Stimulated activated naive CD4-positive, alpha-beta T cell (primary cell): ENCODE results near the gene PPP1CB.
"Not testable (repeated sequence)": the region's sequence is repeated elsewhere in the genome, so short reads cannot be mapped to it uniquely, and the experiment has no call there.

Source experiments
- DNase-seq, 6 experiments: peaks; one replicate each; lab custom pipeline; 2025; lab: John Stamatoyannopoulos, UW

Gene PPP1CB

DNA sequence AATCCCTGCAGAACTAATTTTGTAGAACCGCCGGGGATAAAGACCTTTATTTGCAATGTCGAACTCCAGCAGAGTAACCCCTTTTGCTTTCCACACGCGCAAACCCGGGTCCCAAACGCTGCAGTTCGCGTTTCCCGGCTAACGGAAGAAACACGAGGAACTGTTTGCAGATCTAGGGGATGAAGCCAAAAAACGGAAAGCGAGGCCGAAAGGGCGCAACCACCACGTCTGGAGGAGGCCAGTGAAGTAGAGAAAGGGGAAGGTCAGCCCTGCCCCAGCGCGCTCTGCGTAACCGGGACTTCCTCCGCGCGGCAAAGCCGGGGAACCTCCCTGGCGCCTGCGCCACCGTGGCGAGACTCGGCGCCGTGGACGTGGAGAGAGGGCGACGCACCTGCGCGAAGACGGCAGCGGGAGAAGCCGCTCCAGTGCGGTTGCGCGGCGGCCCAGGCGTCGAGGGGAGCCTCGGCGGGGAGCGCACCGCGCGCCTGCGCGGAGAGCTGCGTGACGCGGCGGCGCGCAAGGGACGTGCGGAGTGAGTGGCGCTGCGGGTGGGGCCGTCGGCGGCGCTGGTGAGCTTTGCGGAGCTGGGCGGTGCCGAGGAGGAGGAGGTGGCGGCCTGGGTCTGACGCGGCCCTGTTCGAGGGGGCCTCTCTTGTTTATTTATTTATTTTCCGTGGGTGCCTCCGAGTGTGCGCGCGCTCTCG, at the start of gene PPP1CB:
TSS of gene PPP1CB (plus strand) at position 579 of the 704 bp plus-strand sequence. CDS start 295 bp downstream, outside the sequence.
- peak; percentile 91 to 98 (median 97) for DNase-seq

DNA sequence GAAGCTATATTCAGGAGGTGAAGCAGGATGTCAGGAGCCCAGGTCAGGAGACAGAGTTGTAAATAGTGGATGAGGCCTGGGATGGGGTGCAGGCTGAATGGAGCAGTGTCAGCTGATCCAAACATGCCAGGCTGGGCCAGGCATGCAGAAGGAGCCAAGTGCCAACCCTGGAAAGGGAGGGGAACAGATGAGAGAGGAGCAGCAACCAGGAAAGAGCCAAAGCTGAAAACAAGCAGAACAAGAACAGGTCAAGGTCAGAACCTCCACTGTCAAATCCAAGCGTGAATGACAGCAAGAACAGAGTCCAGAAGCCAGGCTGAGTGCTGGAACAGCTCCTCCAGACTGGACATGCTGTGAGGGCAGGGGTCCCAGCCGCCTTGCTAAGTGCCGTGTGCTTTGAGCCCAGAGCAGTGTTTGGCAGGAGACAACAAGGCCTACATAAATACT, 49.2 kb upstream of the PPP1CB start:
- no peak for DNase-seq

- DNase-seq, result no peak
These were observed 48.8 kb upstream of the PPP1CB start for GRCh38 chr2:28702878-28703277.

DNA sequence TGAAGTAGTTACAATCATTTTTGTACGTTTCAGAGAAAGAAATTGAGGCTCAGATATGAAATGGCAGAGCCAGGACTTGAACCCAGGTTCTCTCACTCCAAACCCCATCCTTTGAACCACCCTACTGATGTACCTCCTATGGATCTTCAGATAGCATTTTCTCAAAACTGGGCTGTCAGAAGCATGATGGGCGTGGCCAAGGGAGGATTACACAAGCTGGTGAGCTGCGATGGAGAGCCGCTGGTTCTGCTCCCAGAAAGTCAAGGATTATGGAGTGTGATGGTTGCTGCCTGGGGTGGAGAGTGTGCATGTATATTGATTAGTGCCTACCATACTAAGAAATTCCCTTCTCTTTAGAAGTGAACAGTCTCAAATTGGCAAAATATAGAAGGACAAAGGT, 47.0 kb upstream of the PPP1CB start:
- no peak for DNase-seq

DNA sequence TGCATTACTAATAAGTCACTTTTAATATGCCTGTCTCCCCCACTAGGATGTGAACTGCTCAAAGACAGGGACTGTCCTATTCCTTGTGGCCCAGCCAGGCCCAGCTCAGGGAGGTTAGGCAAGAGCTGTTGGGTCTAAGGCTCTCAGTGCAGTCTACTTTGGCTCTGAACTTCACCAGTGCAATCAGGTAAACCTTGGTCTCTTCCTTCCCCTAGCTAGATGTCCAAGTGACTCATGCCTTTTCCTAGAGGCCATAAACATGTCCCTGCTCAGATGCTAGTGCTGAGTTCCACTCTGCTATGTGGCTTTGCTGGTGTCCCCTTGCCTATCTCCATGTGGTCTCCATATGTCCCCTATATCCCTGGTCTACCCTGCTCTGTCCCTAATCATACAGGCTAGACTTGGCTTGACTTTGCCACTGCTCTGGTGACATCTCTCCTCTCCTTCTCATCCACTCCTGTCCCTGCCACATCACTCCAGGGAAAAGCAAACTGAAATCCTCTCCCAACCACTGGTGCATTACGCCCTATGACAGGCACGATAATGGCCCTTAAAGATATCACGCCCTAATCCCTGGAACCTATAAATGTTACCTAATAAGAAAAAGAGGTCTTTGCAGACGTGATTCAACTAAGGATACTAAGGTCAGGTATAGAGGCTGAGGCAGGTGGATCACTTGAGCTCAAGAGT, 45.7 kb upstream of the PPP1CB start:
- no peak for DNase-seq

DNA sequence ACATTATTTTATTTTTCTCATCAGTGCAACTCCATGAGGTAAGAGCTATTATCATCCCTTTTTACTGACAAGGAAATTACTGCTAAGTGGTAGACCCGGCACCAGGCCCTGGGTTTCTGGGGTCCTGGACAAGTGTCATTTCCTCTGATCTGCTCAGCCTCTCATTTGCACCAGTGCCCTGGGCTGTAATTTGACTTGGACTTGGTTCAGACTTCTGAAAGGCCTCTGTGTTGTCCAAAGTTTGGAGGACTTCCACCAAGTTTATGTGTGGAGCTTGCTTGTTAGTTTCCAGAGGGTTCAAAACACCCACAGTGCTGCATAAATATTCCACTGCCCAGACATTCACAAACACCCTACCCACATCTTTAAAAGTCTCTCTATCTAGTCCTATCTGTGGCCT, 44.0 kb upstream of the PPP1CB start:
- no peak for DNase-seq

DNA sequence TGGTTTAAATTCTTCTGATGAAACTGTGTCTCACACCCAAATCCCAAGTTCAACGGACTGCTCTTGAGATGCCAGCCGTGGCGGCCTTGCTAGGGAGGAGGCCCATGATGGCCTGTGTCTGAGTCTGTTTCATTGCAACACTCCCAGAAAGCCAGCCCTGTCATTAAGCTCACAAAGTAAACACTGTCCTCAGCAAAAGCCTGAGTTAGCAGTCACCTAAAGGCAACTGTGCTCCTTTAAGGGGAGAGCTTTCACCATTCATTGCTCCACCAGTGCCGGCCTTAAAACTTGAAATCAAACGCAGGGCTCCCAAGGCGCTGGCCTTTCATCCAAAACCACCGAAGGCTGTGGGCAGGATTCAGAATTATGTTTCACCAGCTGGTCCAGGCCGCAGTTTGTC, 42.5 kb upstream of the PPP1CB start:
- no peak for DNase-seq

- DNase-seq, result no peak
These were observed 41.1 kb upstream of the PPP1CB start for GRCh38 chr2:28710545-28710944.

DNA sequence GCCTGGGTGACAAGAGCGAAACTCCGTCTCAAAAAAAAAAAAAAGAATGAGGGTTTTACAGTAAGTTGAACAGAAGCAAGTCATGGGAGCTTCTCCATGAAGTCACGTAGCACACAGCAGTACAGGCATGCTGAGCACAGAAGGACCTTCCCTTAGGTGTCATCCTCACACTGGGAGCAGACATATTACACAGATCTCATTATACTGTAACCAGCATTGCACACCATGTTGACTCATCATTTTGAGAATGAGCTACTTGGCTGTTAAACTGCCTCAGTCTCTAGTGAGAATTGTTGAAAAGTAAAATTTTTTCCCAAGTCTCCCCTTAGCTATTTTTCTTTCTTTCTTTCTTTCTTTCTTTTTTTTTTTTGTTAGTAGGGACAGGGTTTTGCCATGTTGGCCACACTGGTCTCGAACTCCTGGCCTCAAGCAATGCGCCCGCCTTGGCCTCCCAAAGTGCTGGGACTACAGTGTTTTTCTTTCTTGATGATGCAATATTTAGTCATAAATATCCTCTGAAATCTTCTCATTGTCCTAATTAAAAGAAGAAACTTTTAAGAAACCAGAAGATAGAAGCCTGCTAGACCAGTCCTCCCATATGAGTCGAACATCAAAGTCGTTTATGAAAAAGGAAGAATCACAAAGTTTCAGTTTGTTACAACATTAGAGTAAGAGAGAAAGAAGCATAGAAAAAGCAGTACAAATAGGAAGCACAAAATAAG, 37.9 kb upstream of the PPP1CB start:
- no peak for DNase-seq

DNA sequence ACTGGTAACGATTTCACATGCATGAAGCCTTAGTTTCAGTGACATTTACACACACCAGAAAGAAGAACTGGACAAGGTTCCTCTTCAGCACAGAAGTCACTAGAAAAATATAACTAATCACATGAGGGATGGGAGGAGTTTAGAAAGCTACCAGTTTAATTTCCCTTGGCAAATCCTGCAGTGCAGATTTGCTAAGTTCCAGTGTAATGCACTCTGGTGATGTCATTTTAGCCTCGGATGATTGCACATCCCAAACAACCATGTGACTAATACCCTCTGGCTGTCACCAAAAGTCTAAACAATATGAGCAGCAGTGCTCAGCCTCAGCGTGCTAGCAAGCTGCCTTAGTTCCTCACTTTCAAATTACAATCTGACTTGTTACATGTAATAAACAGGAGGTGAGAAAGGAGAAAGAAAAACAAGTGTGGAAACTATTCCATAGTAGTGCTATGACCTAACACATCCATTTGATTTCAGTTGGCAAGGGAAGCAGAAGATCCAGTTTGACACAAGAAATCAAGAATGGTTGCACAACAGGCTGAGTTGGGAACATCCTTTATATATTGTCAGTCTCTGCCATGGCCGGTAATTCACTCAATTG, 35.3 kb upstream of the PPP1CB start:
- no peak for DNase-seq

DNA sequence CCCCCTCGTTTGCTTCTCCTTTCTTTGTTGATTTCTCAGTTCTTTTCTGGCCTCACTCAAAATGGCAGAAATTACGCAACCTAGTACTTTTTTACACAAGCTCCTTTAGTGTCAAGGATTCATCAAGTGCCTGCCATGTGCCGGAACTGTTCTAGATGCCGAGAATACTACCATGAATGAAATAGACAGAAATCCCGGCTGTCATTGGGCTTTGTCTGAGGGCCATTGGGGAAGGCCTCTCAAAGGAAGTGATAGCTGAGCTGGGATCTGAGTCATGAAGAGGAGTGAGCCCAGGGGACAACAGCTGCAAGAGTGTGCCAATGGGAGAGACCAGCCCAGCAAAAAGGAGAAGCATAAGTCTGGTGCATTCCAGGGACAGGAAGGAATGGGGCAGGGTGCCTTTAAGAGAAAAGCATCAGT, 34.3 kb upstream of the PPP1CB start:
- no peak for DNase-seq

DNA sequence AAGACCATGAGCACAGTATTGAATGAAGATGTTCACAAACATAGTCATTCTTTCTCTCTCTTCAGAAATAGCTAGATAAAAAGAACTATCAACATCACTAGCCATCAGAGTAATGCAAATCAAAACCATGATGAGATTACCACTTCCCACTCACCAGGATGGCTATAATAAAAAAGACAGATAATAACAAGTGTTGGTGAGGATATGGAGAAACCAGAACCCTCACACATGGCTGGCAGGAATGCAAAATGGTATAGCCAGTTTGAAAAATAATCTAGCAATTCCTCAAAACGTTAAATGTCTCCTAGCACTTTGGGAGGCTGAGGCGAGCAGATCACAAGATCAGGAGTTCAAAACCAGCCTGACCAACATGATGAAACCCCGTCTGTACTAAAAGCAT, 31.3 kb upstream of the PPP1CB start:
- no peak for DNase-seq

- DNase-seq, result no peak
These were observed 29.9 kb upstream of the PPP1CB start for GRCh38 chr2:28721601-28722191.

DNA sequence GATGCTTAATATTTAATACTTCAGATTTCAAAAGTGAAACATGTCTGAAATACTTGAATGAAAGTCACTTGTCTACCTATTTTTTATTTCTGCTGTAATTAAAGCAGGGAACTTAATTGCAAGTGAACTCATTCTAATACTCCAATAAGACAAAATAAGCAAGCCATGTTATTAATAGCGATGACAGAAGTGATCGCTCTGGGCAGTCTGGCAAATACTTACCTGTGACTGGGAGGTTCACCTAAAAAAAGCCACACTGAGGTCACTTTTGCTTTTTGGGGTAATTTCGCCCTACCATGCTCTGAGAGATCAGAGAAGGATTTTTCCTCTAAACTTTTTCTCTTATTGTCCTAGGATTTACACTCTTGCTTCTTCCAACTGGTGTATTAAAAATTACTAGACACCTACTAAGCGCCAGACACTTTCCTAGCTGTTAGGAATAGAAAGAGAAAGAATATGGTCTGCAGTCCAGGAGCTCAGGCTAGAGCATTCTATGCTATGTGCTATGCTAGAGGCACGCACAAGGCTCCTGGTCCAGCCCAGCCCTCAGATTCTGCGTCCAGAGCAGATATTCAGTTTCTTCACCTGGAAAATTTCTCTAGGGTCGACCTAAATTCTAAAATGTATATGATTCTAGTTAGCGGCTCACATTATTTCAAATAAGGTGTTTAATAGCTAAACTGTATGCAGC, 26.5 kb upstream of the PPP1CB start:
- no peak for DNase-seq

GRCh38 chr2:28726177-28726576, 25.5 kb upstream of the PPP1CB start:
- no peak for DNase-seq

DNA sequence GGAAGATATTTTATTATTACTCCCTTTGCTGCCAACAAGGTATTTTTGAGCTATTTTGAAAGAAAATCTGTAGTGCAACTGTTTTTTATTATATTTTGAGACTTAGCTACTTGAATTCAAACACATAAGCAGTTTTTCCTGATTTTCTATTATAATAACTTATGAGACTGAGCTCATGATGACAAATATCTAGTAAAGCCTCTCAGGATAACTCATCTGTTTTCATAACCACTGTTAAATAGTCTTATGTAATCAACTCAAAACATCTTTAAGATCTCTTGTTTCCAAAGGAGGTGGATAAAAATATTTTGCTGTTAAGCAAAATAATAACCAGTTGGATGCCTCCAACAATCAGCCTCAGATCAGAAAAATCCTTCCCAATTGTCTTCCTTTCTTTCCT, 21.9 kb upstream of the PPP1CB start:
- no peak for DNase-seq

DNA sequence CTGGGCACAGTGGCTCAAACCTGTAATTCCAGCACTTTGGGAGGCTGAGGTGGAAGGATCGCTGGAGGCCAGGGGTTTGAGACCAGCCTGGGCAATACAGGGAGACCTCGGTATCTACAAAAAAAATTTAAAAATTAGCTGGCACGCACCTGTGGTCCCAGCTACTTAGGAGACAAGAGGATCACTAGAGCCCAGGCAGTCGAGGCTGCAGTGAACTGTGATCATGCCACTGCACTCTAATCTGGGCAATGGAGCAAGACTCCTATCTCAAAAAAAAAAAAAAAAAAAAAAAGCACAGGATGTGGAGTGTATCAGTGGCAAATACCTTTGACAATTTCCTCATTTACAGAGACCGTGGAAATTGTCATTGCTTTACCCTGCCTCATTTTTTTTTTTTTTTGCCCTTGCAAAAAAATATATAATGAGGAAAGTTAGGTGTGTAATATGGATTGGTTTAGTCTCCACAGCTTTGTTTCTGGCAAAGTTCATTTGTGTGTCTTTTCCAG, 20.9 kb upstream of the PPP1CB start:
- peak in 1 of 6 experiments; percentile 4 for DNase-seq

DNA sequence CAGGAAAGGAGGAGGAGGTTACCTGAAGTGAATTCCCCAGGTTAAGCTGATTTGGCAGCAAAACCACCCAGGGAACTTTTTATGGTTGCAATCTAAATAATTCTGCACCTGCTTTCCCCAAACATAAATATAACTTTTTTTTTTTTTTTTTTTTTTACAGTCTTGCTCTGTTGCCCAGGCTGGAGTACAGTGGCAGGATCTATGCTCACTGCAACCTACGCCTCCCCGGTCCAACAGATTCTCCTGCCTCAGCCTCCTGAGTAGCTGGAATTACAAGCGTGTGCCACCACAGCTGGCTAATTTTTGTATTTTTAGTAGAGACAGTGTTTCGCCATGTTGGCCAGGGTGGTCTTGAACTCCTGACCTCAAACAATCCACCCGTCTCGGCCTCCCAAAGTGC, 16.1 kb upstream of the PPP1CB start:
- DNase-seq, result no peak

- DNase-seq, result no peak
These were observed 15.6 kb upstream of the PPP1CB start for GRCh38 chr2:28736034-28736433.

GRCh38 chr2:28737655-28738054, 14.0 kb upstream of the PPP1CB start:
- DNase-seq, result no peak

GRCh38 chr2:28742619-28743018, 9.0 kb upstream of the PPP1CB start:
- not testable (repeated sequence) for DNase-seq
